RWPE1 (cell line): ENCODE data around the gene MARVELD1.

Experiments used
- CTCF ChIA-PET: fragments of 350-600 bp; sonication (Branson Sonifier 250); formaldehyde crosslinking; extraction: SDS; loops from one replicate; lab custom pipeline; 2021; lab: Yijun Ruan, JAX
- POLR2A ChIA-PET: fragments of 400-600 bp; formaldehyde crosslinking; extraction: SDS; loops from one replicate; lab custom pipeline; 2020; ENCODE audit warnings: antibody characterized with exemption; ENCODE audit not compliant: low non-redundant PET; lab: Yijun Ruan, JAX
- DNase-seq: peaks from one replicate; pipeline ENCODE4 v3.0.0; 2012; ENCODE audit warnings: low spot score
- H3K27ac ChIP-seq: fragments of 450-650 bp; 2 replicates; pipeline ENCODE4 v1.5.1; 2017
- CTCF ChIP-seq: fragments of 450-650 bp; conservative IDR thresholded peaks from 2 replicates; pipeline ENCODE4 v1.5.1; 2017; ENCODE audit warnings: low read depth, mild to moderate bottlenecking

Gene MARVELD1

GRCh38 chr10:97736403-97736901 lies 22.9 kb downstream of the MARVELD1 start:
- no peak for DNase-seq
- TF ChIP-seq CTCF, result no peak
- ChIA-PET CTCF (interaction anchor here (1.0 to 8.8 kb wide), 4 partner anchors 22 to 35 kb away, joined by 3 to 122 read pairs (median 28); no protein-coding TSS in a partner anchor), POLR2A (interaction anchor here (0.8 to 1.6 kb wide), 5 partner anchors 18 to 194 kb away, joined by 3 to 6 read pairs (median 4); partner anchors contain the start of genes AVPI1 and MARVELD1)
- peak overlapping the region; percentile 85 for H3K27ac ChIP-seq

GRCh38 chr10:97736902-97737769 lies 23.6 kb downstream of the MARVELD1 start, which contains the start of gene ZFYVE27:
Gene ZFYVE27, plus strand, starts transcription at chr10:97737128. Its CDS starts 1,350 bp downstream, at chr10:97738478.
- H3K27ac ChIP-seq, result peak within 1 kb of the TSS; percentile 85
- ChIA-PET POLR2A (interaction anchor here (0.8 to 1.6 kb wide), 5 partner anchors 19 to 195 kb away, joined by 3 to 6 read pairs (median 4); partner anchors contain the start of genes AVPI1 and MARVELD1), CTCF (interaction anchor here (1.0 to 8.8 kb wide), 3 partner anchors 22 to 36 kb away, joined by 3 to 122 read pairs (median 4); no protein-coding TSS in a partner anchor)
- DNase-seq, result peak; percentile 100
- TF ChIP-seq CTCF, result no peak

GRCh38 chr10:97737770-97738265 lies 24.3 kb downstream of the MARVELD1 start:
- CTCF ChIA-PET, result no interaction called here
- peak; percentile 77 for DNase-seq
- POLR2A ChIA-PET, result interaction anchor here (0.6 kb wide), 1 partner anchor 26 kb away, joined by 3 read pairs; no protein-coding TSS in a partner anchor
- no peak for TF ChIP-seq CTCF
- peak overlapping the region; percentile 85 for H3K27ac ChIP-seq

- H3K27ac ChIP-seq, result peak overlapping the region; percentile 12; the same call in 1 of the 2 replicates
- ChIA-PET CTCF (interaction anchor here (0.6 kb wide), 2 partner anchors 20 to 29 kb away, joined by 3 read pairs; no protein-coding TSS in a partner anchor), POLR2A (interaction anchor here (0.6 kb wide), 1 partner anchor 25 kb away, joined by 3 read pairs; no protein-coding TSS in a partner anchor)
- no peak for DNase-seq
- no peak for TF ChIP-seq CTCF
Measured at GRCh38 chr10:97738616-97739015, 25.1 kb downstream of the MARVELD1 start.

- ChIA-PET CTCF (no interaction called here), POLR2A (no interaction called here)
- TF ChIP-seq CTCF, result no peak
- no peak for DNase-seq
- no peak overlapping the region for H3K27ac ChIP-seq
Measured at GRCh38 chr10:97740613-97741012, 27.1 kb downstream of the MARVELD1 start.
